Loucy (cell line): ENCODE results near the gene MS4A8.

Source experiments
- H2AFZ ChIP-seq: fragments of 200-600 bp; sonication (generic); 2 replicates; pipeline ENCODE4 v1.6.0; 2016; ENCODE audit warnings: antibody characterized with exemption, mild to moderate bottlenecking, low read length, moderate library complexity
- H3F3A ChIP-seq: fragments of 200-600 bp; 2 replicates; pipeline ENCODE4 v1.6.0; 2016; ENCODE audit warnings: antibody characterized with exemption, low read depth, mild to moderate bottlenecking
- H3K27me3 ChIP-seq: fragments of 200-600 bp; sonication (generic); 2 replicates; pipeline ENCODE4 v1.6.1; 2014; ENCODE audit warnings: low read length, mild to moderate bottlenecking; ENCODE audit not compliant: insufficient read depth, poor library complexity, severe bottlenecking
- H3K36me3 ChIP-seq: fragments of 200-600 bp; sonication (generic); 2 replicates; pipeline ENCODE4 v1.6.1; 2016; ENCODE audit warnings: low read length; ENCODE audit not compliant: insufficient read depth
- H3K4me1 ChIP-seq: fragments of 200-600 bp; sonication (generic); 2 replicates; pipeline ENCODE4 v1.5.1; 2014; ENCODE audit warnings: low read length, mild to moderate bottlenecking; ENCODE audit not compliant: insufficient read depth, poor library complexity, severe bottlenecking
- H3K4me2 ChIP-seq: fragments of 200-600 bp; sonication (generic); 2 replicates; pipeline ENCODE4 v1.6.0; 2014; ENCODE audit warnings: antibody characterized with exemption, low read length, low read depth, mild to moderate bottlenecking; ENCODE audit not compliant: poor library complexity, severe bottlenecking
- H3K4me3 ChIP-seq: fragments of 200-600 bp; sonication (generic); 2 replicates; pipeline ENCODE4 v1.5.1; 2014; ENCODE audit warnings: low read length, mild to moderate bottlenecking, mixed read lengths; ENCODE audit not compliant: poor library complexity, severe bottlenecking
- H3K79me2 ChIP-seq: fragments of 200-600 bp; sonication (generic); 2 replicates; pipeline ENCODE4 v1.6.1; 2014; ENCODE audit warnings: low read length; ENCODE audit not compliant: insufficient read depth
- H3K9ac ChIP-seq: fragments of 200-600 bp; sonication (generic); 2 replicates; pipeline ENCODE4 v1.6.0; 2014; ENCODE audit warnings: mild to moderate bottlenecking, low read depth, low read length, moderate library complexity; ENCODE audit not compliant: poor library complexity, severe bottlenecking
- H3K9me2 ChIP-seq: fragments of 200-600 bp; sonication (generic); replicated peaks from 2 replicates; pipeline ENCODE4 v1.6.1; 2016; ENCODE audit warnings: low read depth, low read length, mixed read lengths
- H3K9me3 ChIP-seq: fragments of 200-600 bp; sonication (generic); 2 replicates; pipeline ENCODE4 v1.6.1; 2014; ENCODE audit warnings: mild to moderate bottlenecking, antibody characterized with exemption, low read length, low read depth; ENCODE audit not compliant: insufficient read depth
- H4K20me1 ChIP-seq: fragments of 200-600 bp; sonication (generic); 2 replicates; pipeline ENCODE4 v1.6.0; 2014; ENCODE audit warnings: antibody characterized with exemption, low read length, mild to moderate bottlenecking; ENCODE audit not compliant: insufficient read depth, poor library complexity, severe bottlenecking
- EZH2phosphoT487 ChIP-seq: fragments of 200-600 bp; IDR thresholded peaks from 2 replicates; pipeline ENCODE4 v1.6.1; 2018; ENCODE audit warnings: antibody characterized with exemption, mild to moderate bottlenecking, moderate library complexity, borderline replicate concordance
- TF ChIP-seq, protein P1 (sequence below): fragments of 200-600 bp; sonication (generic); conservative IDR thresholded peaks from 2 replicates; pipeline ENCODE4 v1.5.1; 2014; ENCODE audit warnings: mild to moderate bottlenecking, antibody characterized with exemption, low read length

The MS4A8 gene

DNA sequence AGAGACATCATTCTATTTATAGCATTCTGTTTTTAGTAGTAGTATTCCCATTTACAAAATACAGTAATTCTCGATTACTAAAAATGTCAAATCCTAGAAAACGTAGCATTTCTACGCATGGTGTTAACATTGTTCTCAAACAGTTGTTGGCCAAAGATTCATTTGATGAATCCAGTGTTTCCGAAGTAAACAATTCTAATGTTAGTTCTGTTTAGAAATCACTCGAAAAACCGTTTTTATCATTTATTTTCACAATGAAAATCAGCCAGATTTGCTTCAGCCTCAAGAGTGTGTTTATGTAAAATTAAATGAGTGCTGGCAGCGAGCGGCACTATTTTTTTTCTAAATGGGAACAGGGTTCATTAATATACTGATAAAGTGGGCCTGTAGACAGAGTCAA lies 32.2 kb downstream of the MS4A8 start:
- Histone ChIP-seq H2AFZ (no peak overlapping the region), H4K20me1 (no peaks in the 10 kb centered on the region), H3K4me2 (no peak overlapping the region), H3K9me3 (no peaks in the 10 kb centered on the region), H3K27me3 (no peaks in the 10 kb centered on the region), H3K36me3 (no peaks in the 10 kb centered on the region), H3F3A (no peaks in the 10 kb centered on the region), H3K4me1 (no peaks in the 10 kb centered on the region), H3K9ac (no peak overlapping the region), H3K79me2 (no peaks in the 10 kb centered on the region), H3K9me2 (no peaks in the 10 kb centered on the region), H3K4me3 (no peak overlapping the region)
- TF ChIP-seq, protein P1, sequence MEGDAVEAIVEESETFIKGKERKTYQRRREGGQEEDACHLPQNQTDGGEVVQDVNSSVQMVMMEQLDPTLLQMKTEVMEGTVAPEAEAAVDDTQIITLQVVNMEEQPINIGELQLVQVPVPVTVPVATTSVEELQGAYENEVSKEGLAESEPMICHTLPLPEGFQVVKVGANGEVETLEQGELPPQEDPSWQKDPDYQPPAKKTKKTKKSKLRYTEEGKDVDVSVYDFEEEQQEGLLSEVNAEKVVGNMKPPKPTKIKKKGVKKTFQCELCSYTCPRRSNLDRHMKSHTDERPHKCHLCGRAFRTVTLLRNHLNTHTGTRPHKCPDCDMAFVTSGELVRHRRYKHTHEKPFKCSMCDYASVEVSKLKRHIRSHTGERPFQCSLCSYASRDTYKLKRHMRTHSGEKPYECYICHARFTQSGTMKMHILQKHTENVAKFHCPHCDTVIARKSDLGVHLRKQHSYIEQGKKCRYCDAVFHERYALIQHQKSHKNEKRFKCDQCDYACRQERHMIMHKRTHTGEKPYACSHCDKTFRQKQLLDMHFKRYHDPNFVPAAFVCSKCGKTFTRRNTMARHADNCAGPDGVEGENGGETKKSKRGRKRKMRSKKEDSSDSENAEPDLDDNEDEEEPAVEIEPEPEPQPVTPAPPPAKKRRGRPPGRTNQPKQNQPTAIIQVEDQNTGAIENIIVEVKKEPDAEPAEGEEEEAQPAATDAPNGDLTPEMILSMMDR, result no peak
- no peak for TF ChIP-seq EZH2phosphoT487

DNA sequence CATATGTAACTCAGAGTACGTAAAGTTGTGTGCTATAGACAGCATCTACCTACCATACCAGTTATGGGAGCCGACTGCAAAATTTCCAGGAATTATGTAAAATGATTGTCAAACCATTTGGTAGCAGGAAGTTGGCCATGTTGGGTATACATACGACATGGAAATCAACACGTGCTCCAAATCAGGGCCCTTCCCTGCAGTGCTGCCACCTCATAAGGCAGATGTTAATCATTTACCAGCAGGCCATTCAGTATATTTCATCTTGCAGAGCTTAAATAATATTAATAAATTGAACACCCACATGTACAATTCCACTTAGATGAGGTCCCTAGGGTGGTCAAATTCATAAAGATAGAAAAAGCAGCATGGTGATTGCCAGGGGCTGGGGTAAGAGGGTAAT lies 34.9 kb downstream of the MS4A8 start:
- no peaks in the 10 kb centered on the region for H3K79me2 ChIP-seq
- no peaks in the 10 kb centered on the region for H4K20me1 ChIP-seq
- no peaks in the 10 kb centered on the region for H3K4me1 ChIP-seq
- H3F3A ChIP-seq, result no peaks in the 10 kb centered on the region
- H3K4me3 ChIP-seq, result no peak overlapping the region
- no peak overlapping the region for H3K9ac ChIP-seq
- H2AFZ ChIP-seq, result no peak overlapping the region
- no peak for TF ChIP-seq EZH2phosphoT487
- TF ChIP-seq, protein P1, result no peak
- no peaks in the 10 kb centered on the region for H3K27me3 ChIP-seq
- H3K4me2 ChIP-seq, result no peak overlapping the region
- H3K36me3 ChIP-seq, result no peaks in the 10 kb centered on the region
- H3K9me3 ChIP-seq, result no peaks in the 10 kb centered on the region
- no peaks in the 10 kb centered on the region for H3K9me2 ChIP-seq

DNA sequence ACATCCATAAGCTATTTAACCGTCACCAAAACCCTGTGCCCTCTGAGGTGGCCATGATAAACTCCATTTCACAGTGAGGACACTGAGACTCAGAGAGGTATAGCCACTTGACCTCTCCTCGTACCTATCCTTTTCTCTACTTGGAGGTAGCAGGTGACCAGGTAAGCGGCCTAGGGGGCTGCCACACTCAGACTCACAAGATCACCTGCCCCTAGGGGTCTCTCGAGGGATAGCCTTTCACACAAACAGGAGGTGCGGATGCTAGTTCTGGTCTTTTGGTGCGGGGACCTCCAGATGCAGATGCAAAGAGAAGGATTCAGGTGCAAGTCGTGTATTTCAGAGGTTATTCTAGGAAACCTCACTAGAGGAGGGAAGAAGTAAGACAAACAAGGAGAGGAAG lies 39.7 kb downstream of the MS4A8 start:
- Histone ChIP-seq H3K4me1 (no peaks in the 10 kb centered on the region), H2AFZ (no peak overlapping the region), H3K9me3 (no peaks in the 10 kb centered on the region), H3K4me3 (no peak overlapping the region), H3K79me2 (no peaks in the 10 kb centered on the region), H3K36me3 (no peaks in the 10 kb centered on the region), H3K27me3 (no peaks in the 10 kb centered on the region), H3F3A (no peaks in the 10 kb centered on the region), H3K4me2 (no peak overlapping the region), H4K20me1 (no peaks in the 10 kb centered on the region), H3K9me2 (no peaks in the 10 kb centered on the region), H3K9ac (no peak overlapping the region)
- TF ChIP-seq, protein P1, result peak; percentile 26; the same call in 1 of the 2 replicates
- no peak for TF ChIP-seq EZH2phosphoT487
